AG04450 (cell line): ENCODE measurements around the gene CHST1. TPM values are rescaled to one million over a fixed set of nuclear protein-coding genes. Genes with fewer than 3 reads are reported as not detected.

ENCODE experiments used
- CTCF ChIA-PET: fragments of 300-600, 350-600 bp; formaldehyde crosslinking; extraction: SDS; loops from one replicate; lab custom pipeline; 2022; ENCODE audit warnings: antibody characterized with exemption, inconsistent platforms; lab: Charles Lee
- POLR2A ChIA-PET: fragments of 350-600 bp; formaldehyde crosslinking; extraction: SDS; loops from one replicate; lab custom pipeline; 2021; ENCODE audit warnings: antibody characterized with exemption, inconsistent platforms; lab: Yijun Ruan, JAX
- DNase-seq: peaks from one replicate; pipeline ENCODE4 v3.0.0-alpha.2; 2011; ENCODE audit warnings: low read depth, low spot score
- H3K27ac ChIP-seq: one replicate; pipeline ENCODE4 v1.5.1; 2012; ENCODE audit warnings: low read depth, low read length, control low read depth
- H3K27me3 ChIP-seq: one replicate; pipeline ENCODE4 v1.6.0; 2012; ENCODE audit warnings: low read length; ENCODE audit not compliant: control insufficient read depth, insufficient read depth
- H3K4me3 ChIP-seq: 2 replicates; pipeline ENCODE4 v1.5.1; 2011; ENCODE audit warnings: mild to moderate bottlenecking, low read depth, low read length, control low read depth
- H3K9me3 ChIP-seq: 2 replicates; pipeline ENCODE4 v1.5.1; 2012; ENCODE audit warnings: low read length; ENCODE audit not compliant: control insufficient read depth, insufficient read depth
- polyA plus RNA-seq: library from polyadenylated mRNA; depleted of rRNA; stranded (reverse); fragments of >200 nt; gene quantifications from 2 replicates; pipeline ENCODE4 v1.2.3, GENCODE V29; 2011
- TF ChIP-seq, protein P1 (sequence below): IDR thresholded peaks from 2 replicates; pipeline ENCODE4 v1.5.1; 2011; ENCODE audit warnings: low read depth, low read length, control low read depth, inconsistent platforms

Gene CHST1
- polyA plus RNA-seq, 1 experiment, result 0.06 TPM

DNA sequence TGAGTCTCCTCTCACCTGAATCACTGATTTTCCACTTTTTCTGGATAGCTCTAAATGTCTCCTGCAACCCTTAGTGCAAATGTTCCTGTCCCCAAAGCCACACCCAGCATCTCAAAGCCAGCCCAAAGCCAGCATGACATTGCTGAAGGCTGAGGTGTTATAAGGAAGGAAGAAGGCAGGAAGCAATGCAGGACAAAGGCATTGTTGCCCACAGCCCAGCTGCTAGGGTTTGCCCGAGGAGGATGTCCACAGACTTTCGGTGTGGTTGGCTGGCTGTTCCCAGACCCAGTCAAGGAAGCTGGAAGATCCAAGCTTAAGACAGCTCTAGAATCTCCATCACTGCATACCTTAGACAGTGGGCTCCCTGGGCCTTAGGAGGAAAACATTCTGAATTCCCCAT is 23.5 kb downstream of the CHST1 start:
- Histone ChIP-seq H3K27ac (no peak overlapping the region), H3K4me3 (no peak overlapping the region), H3K9me3 (no peaks in the 10 kb centered on the region), H3K27me3 (no peaks in the 10 kb centered on the region)
- DNase-seq, result no peak
- ChIA-PET CTCF (no interaction called here), POLR2A (no interaction called here)
- TF ChIP-seq, protein P1, sequence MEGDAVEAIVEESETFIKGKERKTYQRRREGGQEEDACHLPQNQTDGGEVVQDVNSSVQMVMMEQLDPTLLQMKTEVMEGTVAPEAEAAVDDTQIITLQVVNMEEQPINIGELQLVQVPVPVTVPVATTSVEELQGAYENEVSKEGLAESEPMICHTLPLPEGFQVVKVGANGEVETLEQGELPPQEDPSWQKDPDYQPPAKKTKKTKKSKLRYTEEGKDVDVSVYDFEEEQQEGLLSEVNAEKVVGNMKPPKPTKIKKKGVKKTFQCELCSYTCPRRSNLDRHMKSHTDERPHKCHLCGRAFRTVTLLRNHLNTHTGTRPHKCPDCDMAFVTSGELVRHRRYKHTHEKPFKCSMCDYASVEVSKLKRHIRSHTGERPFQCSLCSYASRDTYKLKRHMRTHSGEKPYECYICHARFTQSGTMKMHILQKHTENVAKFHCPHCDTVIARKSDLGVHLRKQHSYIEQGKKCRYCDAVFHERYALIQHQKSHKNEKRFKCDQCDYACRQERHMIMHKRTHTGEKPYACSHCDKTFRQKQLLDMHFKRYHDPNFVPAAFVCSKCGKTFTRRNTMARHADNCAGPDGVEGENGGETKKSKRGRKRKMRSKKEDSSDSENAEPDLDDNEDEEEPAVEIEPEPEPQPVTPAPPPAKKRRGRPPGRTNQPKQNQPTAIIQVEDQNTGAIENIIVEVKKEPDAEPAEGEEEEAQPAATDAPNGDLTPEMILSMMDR, result no peak

DNA sequence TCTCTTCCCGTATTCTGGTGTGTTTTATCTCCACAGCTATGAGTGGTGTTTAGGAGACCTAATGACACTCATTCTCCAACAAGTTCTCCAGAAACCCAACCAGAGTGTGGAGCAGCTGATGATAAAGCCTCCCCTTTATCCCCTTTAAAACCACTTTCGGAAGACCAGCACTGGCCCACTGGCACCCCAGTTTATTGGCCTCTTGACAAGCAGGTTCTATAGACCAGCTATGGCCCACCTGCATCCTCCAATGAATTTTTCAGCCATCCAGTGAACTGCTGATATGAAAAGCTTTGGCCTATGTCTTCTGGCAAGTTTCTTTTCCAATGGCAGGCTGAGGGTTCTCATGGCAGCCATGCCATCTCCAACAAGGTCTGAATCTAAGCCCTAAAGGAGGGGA is 27.4 kb downstream of the CHST1 start:
- DNase-seq, result no peak
- no peaks in the 10 kb centered on the region for H3K27me3 ChIP-seq
- no peak overlapping the region for H3K4me3 ChIP-seq
- ChIA-PET POLR2A (no interaction called here), CTCF (interaction anchor here (2.5 kb wide), 1 partner anchor 16 kb away, joined by 18 read pairs; no protein-coding TSS in a partner anchor)
- H3K9me3 ChIP-seq, result no peaks in the 10 kb centered on the region
- no peak overlapping the region for H3K27ac ChIP-seq
- TF ChIP-seq, protein P1, result no peak

DNA sequence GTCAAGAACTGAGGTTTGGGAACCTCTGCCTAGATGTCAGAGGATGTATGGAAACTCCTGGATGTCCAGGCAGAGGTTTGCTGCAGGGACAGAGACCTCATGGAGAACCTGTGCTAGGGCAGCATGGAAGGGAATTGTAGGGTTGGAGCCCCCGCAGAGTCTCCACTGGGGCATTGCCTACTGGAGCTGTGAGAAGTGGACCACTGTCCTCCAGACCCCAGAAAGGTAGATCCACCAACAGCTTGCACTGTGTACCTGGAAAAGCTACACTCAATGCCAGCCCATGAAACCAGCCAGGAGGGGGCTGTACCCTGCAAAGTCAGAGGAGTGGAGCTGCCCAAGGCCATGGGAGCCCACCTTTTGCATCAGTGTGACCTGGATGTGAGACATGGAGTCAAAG is 29.5 kb downstream of the CHST1 start:
- CTCF ChIA-PET, result no interaction called here
- no peaks in the 10 kb centered on the region for H3K9me3 ChIP-seq
- POLR2A ChIA-PET, result no interaction called here
- TF ChIP-seq, protein P1, result no peak
- no peak for DNase-seq
- H3K27me3 ChIP-seq, result no peaks in the 10 kb centered on the region
- H3K4me3 ChIP-seq, result no peak overlapping the region
- no peak overlapping the region for H3K27ac ChIP-seq

DNA sequence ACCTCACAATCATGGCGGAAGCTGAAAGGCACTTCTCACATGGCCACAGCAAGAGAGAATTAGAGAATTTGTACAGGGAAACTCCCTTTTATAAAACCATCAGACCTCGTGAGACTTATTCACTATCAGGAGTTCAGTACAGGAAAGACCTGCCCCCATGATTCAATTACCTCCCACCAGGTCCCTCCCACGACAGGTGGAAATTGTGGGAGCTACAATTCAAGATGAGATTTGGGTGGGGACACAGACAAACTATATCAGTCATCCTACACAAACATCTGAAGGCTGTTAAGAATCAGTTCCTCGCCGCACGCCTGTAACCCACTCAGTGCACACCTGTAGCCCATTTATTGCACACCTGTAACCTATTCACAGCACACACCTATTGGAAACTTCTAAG is 39.8 kb downstream of the CHST1 start:
- Histone ChIP-seq H3K27ac (no peak overlapping the region), H3K4me3 (no peak overlapping the region), H3K9me3 (peaks cover 8% of the 10 kb centered on the region), H3K27me3 (no peaks in the 10 kb centered on the region)
- no peak for DNase-seq
- CTCF ChIA-PET, result no interaction called here
- POLR2A ChIA-PET, result no interaction called here
- TF ChIP-seq, protein P1, result no peak

DNA sequence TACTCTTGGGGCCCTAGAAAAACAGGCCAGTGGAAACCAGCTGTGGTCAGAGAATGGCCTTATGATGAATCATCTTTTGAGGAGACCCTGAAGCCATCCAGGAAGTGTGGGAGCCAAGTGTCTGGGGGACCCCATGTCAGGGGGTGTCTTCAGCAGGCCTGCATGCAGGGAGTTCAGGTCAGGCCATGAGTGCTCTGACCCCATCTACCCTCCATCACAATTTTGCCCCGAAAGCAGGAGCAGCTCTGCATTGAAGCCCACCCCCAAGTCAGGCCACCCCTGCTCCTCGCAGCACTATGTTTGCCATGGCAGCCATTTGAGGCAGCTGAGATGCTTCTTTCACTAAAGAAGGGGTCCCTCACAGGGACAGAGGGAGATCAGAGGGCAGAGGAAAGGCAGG is 41.3 kb downstream of the CHST1 start:
- DNase-seq, result no peak
- ChIA-PET POLR2A (no interaction called here), CTCF (no interaction called here)
- Histone ChIP-seq H3K27me3 (no peaks in the 10 kb centered on the region), H3K9me3 (peaks cover 15% of the 10 kb centered on the region), H3K4me3 (no peak overlapping the region), H3K27ac (no peak overlapping the region)
- TF ChIP-seq, protein P1, result no peak
